SK-N-SH treated with all-trans-retinoic acid at 6 μM for 48 hours (cell line): ENCODE data around the gene LEMD2.

Experiments used
- ESRRG ChIP-seq: fragments of 250-450 bp; sonication (Bioruptor Pico); IDR thresholded peaks from 2 replicates; pipeline ENCODE4 v1.6.1; 2021; ENCODE audit warnings: mild to moderate bottlenecking
- GLIS3 ChIP-seq: fragments of 250-450 bp; sonication (Bioruptor Pico); IDR thresholded peaks from 2 replicates; pipeline ENCODE4 v1.5.0; 2020; ENCODE audit warnings: mild to moderate bottlenecking, moderate library complexity
- OSR1 ChIP-seq: fragments of 250-450 bp; sonication (Bioruptor Pico); IDR thresholded peaks from 2 replicates; pipeline ENCODE4 v1.8.0; 2022; ENCODE audit warnings: moderate library complexity, mild to moderate bottlenecking, inconsistent platforms
- POU6F1 ChIP-seq: fragments of 250-450 bp; sonication (Bioruptor Pico); IDR thresholded peaks from 2 replicates; pipeline ENCODE4 v1.8.0; 2021; ENCODE audit warnings: low read depth, mild to moderate bottlenecking, moderate library complexity, borderline replicate concordance
- PPARA ChIP-seq: fragments of 250-450 bp; sonication (Bioruptor Pico); IDR thresholded peaks from 2 replicates; pipeline ENCODE4 v1.5.0; 2020; ENCODE audit warnings: mild to moderate bottlenecking, borderline replicate concordance
- RARB ChIP-seq: fragments of 250-450 bp; sonication (Bioruptor Pico); IDR thresholded peaks from 2 replicates; pipeline ENCODE4 v1.8.0; 2021; ENCODE audit warnings: mild to moderate bottlenecking, moderate library complexity
- TCF4 ChIP-seq: fragments of 250-450 bp; sonication (Bioruptor Pico); IDR thresholded peaks from 2 replicates; pipeline ENCODE4 v1.8.0; 2021; ENCODE audit warnings: mild to moderate bottlenecking, moderate library complexity, borderline replicate concordance
- ZFP30 ChIP-seq: fragments of 450-650 bp; formaldehyde crosslinking; IDR thresholded peaks from 2 replicates; pipeline ENCODE4 v1.5.0; 2022; ENCODE audit warnings: mild to moderate bottlenecking, moderate library complexity
- ZNF70 ChIP-seq: fragments of 450-650 bp; formaldehyde crosslinking; IDR thresholded peaks from 2 replicates; pipeline ENCODE4 v1.5.0; 2020; ENCODE audit warnings: mild to moderate bottlenecking, moderate library complexity
- TF ChIP-seq, protein P1 (sequence below): fragments of 250-450 bp; sonication (Bioruptor Pico); IDR thresholded peaks from 2 replicates; pipeline ENCODE4 v1.5.1; 2020; ENCODE audit warnings: low read depth, mild to moderate bottlenecking, moderate library complexity
- TF ChIP-seq, protein P2 (sequence below): fragments of 250-450 bp; sonication (Bioruptor Pico); IDR thresholded peaks from 2 replicates; pipeline ENCODE4 v1.8.0; 2020; ENCODE audit warnings: mild to moderate bottlenecking, moderate library complexity, borderline replicate concordance

GRCh38 chr6:33788694-33789549 lies at the start of gene LEMD2:
- TF ChIP-seq RARB = no peak
- TF ChIP-seq, protein P1, sequence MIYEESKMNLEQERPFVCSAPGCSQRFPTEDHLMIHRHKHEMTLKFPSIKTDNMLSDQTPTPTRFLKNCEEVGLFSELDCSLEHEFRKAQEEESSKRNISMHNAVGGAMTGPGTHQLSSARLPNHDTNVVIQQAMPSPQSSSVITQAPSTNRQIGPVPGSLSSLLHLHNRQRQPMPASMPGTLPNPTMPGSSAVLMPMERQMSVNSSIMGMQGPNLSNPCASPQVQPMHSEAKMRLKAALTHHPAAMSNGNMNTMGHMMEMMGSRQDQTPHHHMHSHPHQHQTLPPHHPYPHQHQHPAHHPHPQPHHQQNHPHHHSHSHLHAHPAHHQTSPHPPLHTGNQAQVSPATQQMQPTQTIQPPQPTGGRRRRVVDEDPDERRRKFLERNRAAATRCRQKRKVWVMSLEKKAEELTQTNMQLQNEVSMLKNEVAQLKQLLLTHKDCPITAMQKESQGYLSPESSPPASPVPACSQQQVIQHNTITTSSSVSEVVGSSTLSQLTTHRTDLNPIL (CRISPR knock-in tag) = no peak
- no peak for TF ChIP-seq OSR1 (CRISPR knock-in tag)
- TF ChIP-seq, protein P2, sequence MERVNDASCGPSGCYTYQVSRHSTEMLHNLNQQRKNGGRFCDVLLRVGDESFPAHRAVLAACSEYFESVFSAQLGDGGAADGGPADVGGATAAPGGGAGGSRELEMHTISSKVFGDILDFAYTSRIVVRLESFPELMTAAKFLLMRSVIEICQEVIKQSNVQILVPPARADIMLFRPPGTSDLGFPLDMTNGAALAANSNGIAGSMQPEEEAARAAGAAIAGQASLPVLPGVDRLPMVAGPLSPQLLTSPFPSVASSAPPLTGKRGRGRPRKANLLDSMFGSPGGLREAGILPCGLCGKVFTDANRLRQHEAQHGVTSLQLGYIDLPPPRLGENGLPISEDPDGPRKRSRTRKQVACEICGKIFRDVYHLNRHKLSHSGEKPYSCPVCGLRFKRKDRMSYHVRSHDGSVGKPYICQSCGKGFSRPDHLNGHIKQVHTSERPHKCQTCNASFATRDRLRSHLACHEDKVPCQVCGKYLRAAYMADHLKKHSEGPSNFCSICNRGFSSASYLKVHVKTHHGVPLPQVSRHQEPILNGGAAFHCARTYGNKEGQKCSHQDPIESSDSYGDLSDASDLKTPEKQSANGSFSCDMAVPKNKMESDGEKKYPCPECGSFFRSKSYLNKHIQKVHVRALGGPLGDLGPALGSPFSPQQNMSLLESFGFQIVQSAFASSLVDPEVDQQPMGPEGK = no peak
- no peak for TF ChIP-seq POU6F1 (CRISPR knock-in tag)
- no peak for TF ChIP-seq PPARA (CRISPR knock-in tag)
- TF ChIP-seq ESRRG (CRISPR knock-in tag) = no peak
- TF ChIP-seq TCF4 (CRISPR knock-in tag) = no peak
- TF ChIP-seq ZNF70 (CRISPR knock-in tag) = no peak
- TF ChIP-seq GLIS3 = no peak
- no peak for TF ChIP-seq ZFP30
